GM21390 (cell line): Measurements from ENCODE around the gene ALPK3.

Experiments
- ATAC-seq: cut with Tn5 transposase; IDR thresholded peaks from one replicate; pipeline ENCODE4 v1.9.1; 2021; ENCODE audit not compliant: unreplicated experiment

ALPK3 gene, protein sequence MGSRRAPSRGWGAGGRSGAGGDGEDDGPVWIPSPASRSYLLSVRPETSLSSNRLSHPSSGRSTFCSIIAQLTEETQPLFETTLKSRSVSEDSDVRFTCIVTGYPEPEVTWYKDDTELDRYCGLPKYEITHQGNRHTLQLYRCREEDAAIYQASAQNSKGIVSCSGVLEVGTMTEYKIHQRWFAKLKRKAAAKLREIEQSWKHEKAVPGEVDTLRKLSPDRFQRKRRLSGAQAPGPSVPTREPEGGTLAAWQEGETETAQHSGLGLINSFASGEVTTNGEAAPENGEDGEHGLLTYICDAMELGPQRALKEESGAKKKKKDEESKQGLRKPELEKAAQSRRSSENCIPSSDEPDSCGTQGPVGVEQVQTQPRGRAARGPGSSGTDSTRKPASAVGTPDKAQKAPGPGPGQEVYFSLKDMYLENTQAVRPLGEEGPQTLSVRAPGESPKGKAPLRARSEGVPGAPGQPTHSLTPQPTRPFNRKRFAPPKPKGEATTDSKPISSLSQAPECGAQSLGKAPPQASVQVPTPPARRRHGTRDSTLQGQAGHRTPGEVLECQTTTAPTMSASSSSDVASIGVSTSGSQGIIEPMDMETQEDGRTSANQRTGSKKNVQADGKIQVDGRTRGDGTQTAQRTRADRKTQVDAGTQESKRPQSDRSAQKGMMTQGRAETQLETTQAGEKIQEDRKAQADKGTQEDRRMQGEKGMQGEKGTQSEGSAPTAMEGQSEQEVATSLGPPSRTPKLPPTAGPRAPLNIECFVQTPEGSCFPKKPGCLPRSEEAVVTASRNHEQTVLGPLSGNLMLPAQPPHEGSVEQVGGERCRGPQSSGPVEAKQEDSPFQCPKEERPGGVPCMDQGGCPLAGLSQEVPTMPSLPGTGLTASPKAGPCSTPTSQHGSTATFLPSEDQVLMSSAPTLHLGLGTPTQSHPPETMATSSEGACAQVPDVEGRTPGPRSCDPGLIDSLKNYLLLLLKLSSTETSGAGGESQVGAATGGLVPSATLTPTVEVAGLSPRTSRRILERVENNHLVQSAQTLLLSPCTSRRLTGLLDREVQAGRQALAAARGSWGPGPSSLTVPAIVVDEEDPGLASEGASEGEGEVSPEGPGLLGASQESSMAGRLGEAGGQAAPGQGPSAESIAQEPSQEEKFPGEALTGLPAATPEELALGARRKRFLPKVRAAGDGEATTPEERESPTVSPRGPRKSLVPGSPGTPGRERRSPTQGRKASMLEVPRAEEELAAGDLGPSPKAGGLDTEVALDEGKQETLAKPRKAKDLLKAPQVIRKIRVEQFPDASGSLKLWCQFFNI (N-terminal part only)

DNA sequence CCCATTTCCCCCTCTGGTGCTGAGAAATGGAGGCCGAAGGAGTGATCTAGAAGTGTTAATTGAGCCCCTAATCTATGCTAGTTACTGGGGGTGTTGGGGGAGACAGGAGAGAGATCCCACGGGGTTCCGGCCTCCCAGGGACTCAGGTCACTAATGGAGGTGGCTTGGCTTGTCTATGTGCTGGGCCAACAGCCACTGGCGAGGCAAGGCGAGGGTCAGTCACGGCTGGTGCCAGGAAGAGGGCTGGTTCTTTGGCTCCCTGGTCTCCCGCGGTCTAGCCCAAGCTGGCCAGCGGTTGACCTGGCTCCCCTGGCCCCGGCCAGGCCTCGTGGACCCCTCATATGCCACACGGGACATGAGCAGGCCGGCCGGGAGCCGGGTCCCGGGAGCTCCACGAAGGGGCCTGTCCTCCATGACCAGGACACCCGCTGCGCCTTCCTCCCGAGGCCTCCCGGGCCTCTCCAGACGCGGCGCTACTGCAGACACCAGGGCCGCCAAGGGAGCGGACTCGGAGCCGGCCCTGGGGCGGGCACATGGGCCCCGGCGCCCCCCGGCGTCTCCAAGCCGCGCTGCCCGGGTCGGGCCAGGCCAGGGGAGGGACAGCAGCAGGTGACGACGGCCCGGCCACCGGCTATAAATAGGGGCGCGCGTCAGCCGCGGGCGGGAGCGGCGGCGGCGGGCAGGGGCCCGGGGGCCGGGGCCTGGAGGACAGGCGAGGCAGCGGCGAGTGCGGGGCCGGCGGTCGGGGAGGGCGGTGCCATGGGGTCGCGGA is at the start of gene ALPK3:
TSS of gene ALPK3 (plus strand) at position 663 of the 772 bp plus-strand sequence. CDS start at position 760, 97 bp downstream.
- ATAC-seq: no peak

DNA sequence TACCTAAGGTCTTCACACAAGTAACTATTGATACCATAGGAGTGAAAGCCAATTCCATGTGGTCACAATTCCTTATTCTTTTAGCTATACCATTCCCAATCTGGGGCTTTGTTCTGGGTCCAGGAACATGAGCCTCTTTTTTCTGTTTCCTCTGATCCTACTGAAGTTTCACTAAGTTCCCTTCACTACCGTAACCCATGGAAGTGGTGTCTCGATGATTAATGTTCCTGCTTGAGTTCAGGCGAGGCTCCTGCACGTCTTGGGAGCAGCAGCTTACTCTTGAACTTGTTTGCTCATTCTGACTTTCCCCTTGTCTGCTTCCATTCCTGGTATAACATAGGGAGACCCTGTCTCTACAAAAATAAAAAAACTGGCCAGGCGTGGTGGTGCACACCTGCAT is 45.1 kb upstream of the ALPK3 start:
- no peak for ATAC-seq

DNA sequence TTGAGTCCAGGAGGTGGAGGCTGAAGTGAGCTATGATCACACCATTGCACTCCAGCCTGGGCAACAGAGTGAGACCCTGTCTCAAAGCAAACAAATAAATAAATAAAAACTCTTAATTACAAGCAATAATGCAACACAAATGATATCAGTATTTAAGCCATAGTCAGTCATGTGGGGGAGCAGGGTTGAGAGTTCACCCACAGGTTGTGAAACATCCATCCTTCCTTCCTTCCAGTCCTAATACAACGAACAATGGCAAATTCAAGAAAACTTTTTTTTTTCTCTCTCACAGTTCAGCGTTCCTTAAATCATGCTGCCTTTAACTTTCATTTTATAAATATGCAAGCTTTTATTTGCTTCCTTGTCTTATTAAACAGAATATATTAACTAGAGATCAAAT is 44.7 kb upstream of the ALPK3 start:
- no peak for ATAC-seq

DNA sequence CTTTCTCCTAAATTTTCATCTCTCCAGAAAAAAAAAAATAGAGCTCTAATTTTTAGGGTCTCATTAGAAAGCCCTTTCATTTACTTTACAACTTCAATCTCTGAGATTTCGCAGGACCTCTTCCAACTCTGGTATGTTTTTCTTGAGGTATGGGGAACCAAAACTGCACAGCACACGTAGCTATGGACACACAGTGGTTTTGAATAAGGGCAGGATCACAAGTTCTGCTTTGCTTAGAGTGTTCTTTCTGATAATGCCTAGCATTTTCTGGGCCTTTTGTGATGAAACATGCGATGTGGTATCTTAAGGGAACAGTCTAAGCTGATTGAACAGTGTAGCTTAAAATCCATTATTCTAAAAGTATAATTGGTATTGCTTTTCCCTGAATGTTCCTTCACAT is 43.4 kb upstream of the ALPK3 start:
- ATAC-seq: no peak

DNA sequence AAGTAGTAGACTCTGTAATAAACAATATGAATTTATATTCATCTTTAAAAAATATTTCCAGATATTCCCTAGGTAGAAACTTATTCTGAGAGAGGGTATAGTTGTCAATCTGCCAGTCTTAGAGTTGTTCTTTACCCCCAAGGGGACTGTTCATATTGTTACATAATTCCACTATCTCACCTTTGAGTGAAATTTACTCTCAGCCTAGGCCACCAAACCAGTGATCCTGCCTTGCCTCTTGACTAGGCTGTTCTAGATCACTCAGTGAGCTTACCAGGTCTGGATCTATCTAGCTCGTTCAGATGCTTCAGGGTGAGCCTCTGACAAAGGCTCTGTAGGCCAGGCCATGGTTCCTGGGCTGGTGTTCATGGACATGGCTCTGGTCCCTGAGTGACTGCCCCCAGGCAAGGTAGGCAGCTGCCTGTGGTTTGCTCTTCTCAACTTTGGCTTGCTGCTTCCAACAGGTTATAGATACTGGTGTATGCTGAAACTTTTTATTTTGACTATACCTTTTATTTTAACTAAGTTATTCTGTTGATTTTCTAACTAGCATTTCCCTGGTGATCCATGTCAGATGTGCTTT is 41.2 kb upstream of the ALPK3 start:
- ATAC-seq: no peak

DNA sequence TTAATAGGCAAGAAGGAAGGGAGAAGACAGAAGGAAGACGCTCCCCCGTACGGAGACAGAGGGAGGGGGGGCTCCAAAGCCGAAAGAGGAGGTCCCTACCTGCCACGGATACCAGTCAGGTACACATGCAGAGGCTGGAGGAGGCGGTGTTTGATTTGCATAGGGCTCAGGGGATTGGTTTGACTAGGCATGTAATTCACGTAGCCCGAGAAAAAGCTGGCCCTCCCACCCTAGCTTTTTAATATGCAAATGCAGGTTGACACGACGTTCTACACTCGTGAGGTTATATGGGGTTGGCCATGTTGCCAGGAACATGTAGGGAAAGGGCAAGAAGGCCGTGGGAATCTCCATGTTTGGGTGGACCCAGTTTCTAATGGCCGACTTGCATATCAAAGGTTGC is 39.0 kb upstream of the ALPK3 start:
- no peak for ATAC-seq

DNA sequence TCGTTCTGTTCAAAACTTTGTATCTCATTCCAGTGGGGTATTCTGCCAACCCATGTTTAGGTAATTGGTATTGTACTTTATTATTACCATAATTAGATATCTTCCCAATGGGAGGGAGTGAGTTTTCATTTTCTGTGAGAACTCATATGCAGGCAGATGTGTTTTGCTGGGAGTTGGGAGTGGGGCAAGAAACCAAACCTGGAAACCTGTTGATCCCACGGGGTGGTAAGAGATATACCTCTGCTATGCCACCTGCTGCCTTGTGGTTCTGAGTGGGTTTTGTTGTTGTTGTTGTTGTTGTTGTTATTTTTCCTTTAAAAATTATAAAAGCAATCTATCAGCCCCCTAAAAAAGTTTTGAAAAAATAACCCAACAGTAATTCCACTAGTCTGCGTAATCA is 36.7 kb upstream of the ALPK3 start:
- ATAC-seq: no peak

DNA sequence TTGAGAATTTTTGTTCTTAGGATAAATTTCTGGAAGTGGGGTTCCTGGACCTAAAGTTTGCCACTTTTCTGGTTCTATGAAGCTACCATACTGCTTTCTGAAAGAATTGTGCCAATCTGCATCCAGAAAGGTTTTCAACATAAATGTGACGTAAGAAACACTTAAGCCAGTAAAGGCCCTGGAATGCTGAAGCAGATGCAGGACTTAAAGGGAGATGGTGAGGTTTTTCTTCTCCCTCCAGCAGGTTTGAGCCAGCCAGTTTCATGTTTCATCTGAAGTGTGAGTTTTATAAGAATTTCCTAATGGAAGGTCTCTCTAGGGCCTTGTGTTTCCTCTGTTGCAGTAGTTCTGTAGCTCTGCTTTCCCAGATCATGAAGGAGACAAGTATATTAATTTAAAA is 35.7 kb upstream of the ALPK3 start:
- ATAC-seq: no peak

DNA sequence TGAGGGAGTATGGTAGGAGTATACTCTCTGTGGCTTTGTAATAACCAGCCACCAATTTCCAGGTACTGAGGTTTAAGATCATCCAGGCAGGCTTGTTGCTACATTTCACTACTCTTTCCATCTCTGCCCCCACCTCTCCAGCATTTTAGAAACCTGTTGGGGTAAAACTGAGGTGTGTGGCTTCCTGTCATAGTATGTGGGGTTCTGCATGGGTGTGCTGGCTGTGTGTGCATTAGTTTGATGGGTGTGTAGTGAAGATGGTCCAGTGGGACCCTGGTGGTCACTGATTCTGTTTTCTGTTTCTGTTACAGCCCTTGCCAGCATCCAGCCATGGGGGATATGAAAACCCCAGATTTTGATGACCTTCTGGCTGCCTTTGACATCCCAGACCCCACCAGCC is 34.8 kb upstream of the ALPK3 start:
- ATAC-seq: no peak

DNA sequence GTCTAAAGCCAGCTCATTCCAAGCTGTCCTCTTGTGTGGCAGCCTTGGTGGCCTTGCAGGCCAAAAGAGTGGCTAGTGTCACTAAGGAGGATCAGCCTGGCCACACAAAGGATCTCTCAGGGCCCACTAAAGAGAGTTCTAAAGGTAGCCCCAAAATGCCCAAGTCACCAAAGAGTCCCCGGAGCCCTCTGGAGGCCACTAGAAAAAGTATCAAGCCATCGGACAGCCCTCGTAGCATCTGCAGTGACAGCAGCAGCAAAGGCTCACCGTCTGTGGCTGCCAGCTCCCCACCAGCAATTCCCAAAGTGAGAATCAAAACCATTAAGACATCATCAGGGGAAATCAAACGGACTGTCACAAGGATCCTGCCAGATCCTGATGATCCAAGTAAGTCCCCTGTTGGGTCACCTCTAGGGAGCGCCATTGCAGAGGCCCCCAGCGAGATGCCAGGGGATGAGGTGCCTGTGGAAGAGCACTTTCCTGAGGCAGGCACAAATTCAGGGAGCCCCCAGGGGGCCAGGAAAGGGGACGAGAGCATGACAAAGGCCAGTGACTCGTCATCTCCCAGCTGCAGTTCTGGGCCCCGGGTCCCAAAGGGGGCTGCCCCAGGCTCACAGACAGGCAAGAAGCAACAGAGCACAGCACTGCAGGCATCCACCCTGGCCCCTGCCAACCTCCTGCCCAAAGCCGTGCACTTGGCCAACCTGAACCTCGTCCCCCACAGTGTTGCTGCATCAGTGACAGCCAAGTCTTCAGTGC is 33.5 kb upstream of the ALPK3 start:
- ATAC-seq: no peak

DNA sequence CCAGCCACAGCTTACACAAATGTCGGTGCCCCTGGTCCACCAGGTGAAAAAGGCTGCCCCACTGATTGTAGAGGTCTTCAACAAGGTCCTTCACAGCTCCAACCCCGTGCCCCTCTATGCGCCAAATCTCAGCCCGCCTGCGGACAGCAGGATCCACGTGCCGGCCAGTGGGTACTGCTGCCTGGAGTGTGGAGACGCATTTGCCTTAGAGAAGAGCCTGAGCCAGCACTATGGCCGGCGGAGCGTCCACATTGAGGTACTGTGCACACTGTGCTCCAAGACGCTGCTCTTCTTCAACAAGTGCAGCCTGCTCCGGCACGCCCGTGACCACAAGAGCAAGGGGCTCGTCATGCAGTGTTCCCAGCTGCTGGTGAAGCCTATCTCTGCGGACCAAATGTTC is 32.9 kb upstream of the ALPK3 start:
- ATAC-seq: no peak

DNA sequence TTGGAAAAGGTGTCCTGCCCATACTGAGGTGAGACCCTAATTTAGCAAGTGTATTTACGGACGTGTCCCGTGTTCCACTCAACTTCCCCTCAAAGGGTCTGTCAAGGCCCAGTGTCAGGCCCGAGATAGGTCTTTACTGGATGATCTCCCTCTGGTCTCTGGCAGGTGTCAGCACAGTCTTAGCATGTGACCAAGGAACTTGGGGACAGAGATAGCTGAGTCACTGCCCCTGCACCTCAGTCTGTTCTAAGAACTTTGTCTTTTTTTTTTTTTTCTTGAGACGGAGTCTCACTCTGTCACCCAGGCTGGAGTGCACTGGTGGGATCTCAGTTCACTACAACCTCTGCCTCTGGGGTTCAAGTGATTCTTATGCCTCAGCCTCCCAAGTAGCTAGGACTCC is 32.1 kb upstream of the ALPK3 start:
- ATAC-seq: no peak

DNA sequence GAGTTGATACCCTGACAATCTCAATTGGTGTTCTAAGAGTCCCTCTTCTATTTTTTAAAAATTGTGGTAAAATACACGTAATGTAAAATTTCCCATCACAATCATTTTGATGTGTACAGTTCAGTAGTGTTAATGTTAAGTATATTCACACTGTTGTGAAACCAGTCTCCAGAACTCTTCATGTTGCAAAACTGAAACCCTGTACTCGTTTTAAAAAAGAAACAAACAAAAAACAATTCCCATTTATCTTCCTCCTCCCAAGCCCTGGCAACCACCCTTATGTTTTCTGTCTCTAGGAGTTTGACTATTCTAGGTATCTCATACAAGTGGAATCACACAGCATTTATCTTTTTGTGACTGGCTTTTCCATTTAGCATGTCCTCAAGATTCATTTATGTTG is 28.7 kb upstream of the ALPK3 start:
- ATAC-seq: no peak

DNA sequence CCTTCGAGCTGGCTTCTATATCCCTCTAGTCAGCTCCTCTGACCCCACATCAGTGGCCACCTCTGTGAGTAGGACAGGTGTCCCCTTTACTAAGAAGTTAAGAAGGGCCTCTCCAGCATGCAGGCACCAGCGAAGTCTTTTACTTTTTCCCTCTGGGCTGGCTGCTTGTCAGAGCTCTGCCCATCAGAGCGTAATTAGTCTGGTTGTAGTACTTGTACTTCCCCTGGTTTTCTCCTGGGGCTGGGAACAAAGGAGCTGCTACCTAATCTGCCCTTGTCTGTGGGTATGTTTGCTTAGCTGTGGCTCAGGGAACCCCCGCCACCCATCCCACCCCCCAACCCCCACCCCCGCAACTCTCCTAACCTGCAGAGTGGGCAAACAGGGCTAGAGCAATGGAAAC is 27.4 kb upstream of the ALPK3 start:
- ATAC-seq: no peak

DNA sequence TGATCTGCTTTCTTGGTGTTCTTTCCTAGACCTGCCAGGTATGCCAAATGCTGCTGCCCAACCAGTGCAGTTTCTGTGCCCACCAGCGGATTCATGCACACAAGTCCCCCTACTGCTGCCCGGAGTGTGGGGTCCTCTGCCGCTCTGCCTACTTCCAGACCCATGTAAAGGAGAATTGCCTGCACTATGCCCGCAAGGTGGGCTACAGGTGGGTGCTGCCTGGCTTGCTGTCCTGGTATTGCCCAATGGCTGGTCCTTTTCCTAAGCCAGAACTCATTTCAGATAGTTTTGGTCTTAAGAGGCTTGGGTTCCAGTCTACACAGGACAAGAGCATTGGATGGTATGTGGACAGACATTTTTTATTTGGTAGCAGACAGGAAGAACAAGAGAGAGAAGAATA is 26.5 kb upstream of the ALPK3 start:
- ATAC-seq: no peak

DNA sequence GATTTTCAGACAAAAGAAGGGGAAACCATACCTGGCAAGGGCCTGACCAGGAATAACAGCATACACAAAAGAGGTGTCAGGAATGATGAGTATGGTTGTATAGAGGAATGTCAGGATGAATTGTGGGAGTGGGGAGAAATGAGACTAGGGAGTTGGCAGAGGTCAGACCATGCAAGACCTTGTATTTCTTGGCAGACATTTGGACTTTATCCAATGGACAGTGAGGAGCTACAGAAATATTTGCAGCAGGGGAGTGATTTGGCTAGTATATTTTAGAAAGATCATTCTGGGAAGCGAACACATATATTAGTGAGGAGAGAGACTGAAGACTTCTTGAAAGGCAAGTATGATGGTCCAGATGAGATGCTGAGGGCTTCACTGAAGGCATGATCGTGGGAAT is 25.4 kb upstream of the ALPK3 start:
- ATAC-seq: no peak

DNA sequence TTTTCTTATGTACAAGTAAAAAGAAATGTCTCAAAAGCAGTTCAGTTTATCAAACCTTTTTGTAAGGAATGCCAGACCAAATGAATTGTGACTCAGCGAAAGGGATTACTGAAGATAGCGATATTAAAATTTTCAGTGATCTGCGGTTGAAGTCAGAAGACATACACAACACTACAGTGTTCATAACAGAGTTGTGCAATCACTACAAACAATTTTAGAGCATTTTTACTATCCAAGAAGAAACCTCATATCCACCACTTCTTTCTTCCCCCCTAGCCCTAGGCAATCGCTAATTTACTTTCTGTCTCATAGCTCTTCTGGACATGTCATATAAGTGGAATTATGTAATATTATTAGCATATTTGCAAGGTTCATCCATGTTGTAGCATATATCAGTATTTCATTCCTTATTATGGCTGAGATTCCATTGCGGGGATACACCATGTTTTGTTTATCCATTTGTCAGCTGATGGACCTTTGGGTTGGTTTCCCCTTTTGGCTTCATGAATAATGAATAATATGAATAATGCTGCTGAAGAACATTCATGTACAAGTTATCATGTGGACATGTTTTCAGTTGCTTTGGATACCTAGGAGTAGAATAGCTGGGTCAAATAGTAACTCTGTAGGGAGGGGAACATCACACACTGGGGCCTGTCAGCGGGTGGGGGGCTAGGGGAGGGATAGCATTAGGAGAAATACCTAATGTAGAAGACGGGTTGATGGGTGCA is 23.6 kb upstream of the ALPK3 start:
- ATAC-seq: no peak

DNA sequence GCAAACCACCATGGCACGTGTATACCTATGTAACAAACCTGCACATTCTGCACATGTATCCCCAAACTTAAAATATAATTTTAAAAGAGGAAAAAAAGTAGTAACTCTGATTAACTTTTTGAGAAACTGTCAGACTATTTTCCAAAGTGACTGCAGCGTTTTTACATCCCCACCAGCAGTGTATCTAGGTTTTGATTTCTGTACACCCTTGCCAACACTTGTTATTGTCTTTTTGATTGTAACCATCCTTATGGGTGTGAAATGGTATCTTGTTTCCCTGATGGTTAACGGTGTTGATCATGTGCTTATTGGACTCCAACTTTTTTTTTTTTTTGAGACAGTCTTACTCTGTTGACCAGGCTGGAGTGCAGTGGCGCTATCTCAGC is 23.0 kb upstream of the ALPK3 start:
- no peak for ATAC-seq

DNA sequence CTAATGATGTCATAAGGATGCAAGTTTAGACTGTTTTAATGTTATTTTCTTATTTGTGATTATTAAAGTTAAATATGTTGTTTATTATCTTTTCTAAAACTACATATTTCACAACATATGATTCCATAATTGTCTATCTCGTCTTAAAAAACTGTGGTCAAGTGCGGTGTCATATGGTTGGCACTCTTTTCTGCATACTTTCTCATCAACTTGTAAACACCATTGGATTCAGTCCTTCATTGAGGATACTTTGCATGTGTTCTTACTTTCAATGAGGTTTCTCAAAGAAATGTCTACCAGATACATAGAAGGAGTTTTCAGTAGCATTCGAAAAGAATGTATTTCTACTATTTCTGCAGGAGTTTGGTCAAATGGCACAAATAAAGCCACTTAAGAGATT is 22.0 kb upstream of the ALPK3 start:
- no peak for ATAC-seq
